GM19467 (cell line): ENCODE measurements around the gene ALX4.

Experiments used
- ATAC-seq: cut with Tn5 transposase; IDR thresholded peaks from one replicate; pipeline ENCODE4 v1.9.1; 2021; ENCODE audit warnings: mild to moderate bottlenecking, moderate library complexity; ENCODE audit not compliant: unreplicated experiment

Gene ALX4

GRCh38 chr11:44248109-44248508, 61.8 kb downstream of the ALX4 start:
- ATAC-seq, result no peak

- no peak for ATAC-seq
Observed at GRCh38 chr11:44247508-44247907, 62.4 kb downstream of the ALX4 start.

- no peak for ATAC-seq
Observed at GRCh38 chr11:44246726-44247125, 63.2 kb downstream of the ALX4 start.

GRCh38 chr11:44244639-44245310, 65.2 kb downstream of the ALX4 start:
- no peak for ATAC-seq

- ATAC-seq, result no peak
Observed at GRCh38 chr11:44243595-44244343, 66.2 kb downstream of the ALX4 start.

- ATAC-seq, result no peak
Observed at GRCh38 chr11:44243086-44243485, 66.9 kb downstream of the ALX4 start.

GRCh38 chr11:44241851-44242250, 68.1 kb downstream of the ALX4 start:
- ATAC-seq, result no peak

- no peak for ATAC-seq
Observed at GRCh38 chr11:44237156-44237555, 72.8 kb downstream of the ALX4 start.

GRCh38 chr11:44236296-44236695, 73.6 kb downstream of the ALX4 start:
- no peak for ATAC-seq

GRCh38 chr11:44235765-44236201, 74.2 kb downstream of the ALX4 start:
- no peak for ATAC-seq

- no peak for ATAC-seq
Observed at GRCh38 chr11:44229624-44230023, 80.3 kb downstream of the ALX4 start.

- ATAC-seq, result no peak
Observed at GRCh38 chr11:44229098-44229497, 80.8 kb downstream of the ALX4 start.

- no peak for ATAC-seq
Observed at GRCh38 chr11:44228379-44228778, 81.6 kb downstream of the ALX4 start.

GRCh38 chr11:44226945-44227344, 83.0 kb downstream of the ALX4 start:
- no peak for ATAC-seq

GRCh38 chr11:44226490-44226889, 83.4 kb downstream of the ALX4 start:
- ATAC-seq, result no peak

- no peak for ATAC-seq
Observed at GRCh38 chr11:44224867-44225501, 85.0 kb downstream of the ALX4 start.

GRCh38 chr11:44223238-44223637, 86.7 kb downstream of the ALX4 start:
- no peak for ATAC-seq

- ATAC-seq, result no peak
Observed at GRCh38 chr11:44221992-44222391, 87.9 kb downstream of the ALX4 start.

- no peak for ATAC-seq
Observed at GRCh38 chr11:44221456-44221855, 88.5 kb downstream of the ALX4 start.

GRCh38 chr11:44219830-44220796, 89.8 kb downstream of the ALX4 start:
- no peak for ATAC-seq

GRCh38 chr11:44217432-44217831, 92.5 kb downstream of the ALX4 start:
- ATAC-seq, result no peak
